Rectal smooth muscle tissue (tissue), 1 donor: ENCODE measurements around the gene DUSP16.

Source experiments
- H3K27ac ChIP-seq: one replicate; pipeline ENCODE4 v1.7.0; 2013; ENCODE audit warnings: low read depth, low read length, inconsistent platforms
- H3K27me3 ChIP-seq: one replicate; pipeline ENCODE4 v1.7.0; 2013; ENCODE audit warnings: low read length; ENCODE audit not compliant: control insufficient read depth, insufficient read depth
- H3K36me3 ChIP-seq: one replicate; pipeline ENCODE4 v1.7.0; 2013; ENCODE audit warnings: low read length; ENCODE audit not compliant: control insufficient read depth, insufficient read depth
- H3K4me1 ChIP-seq: one replicate; pipeline ENCODE4 v1.7.0; 2013; ENCODE audit warnings: low read length; ENCODE audit not compliant: control insufficient read depth, insufficient read depth
- H3K4me3 ChIP-seq: one replicate; pipeline ENCODE4 v1.7.0; 2013; ENCODE audit warnings: low read length
- H3K9ac ChIP-seq: one replicate; pipeline ENCODE4 v1.7.0; 2013; ENCODE audit warnings: low read length

Gene DUSP16

DNA sequence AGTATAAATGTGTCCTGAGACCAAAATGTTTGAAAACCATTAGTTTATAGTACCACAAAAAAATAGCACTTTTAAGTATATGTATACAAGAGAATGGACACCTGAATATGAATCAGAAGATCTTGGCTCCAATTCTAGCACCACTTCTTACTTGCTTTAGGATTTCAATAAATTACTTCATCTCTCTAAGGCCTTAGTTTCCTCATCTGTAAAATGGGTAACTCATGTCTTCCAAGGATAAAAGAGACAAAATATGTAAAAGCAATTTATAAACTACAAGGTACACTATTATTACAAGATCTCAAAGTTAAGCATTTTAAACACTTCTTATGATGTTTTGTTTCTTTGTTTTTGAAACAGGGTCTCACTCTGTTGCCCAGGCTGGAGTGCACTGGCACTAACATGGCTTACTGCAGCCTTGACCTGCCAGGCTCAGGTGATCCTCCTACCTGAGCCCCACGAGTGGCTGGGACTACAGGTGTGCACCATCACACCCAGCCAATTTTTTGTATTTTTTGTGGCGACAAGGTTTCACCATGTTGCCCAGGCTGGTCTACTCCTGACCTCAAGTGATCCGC, 9.4 kb downstream of the DUSP16 start:
- H3K4me1 ChIP-seq: no peaks in the 10 kb centered on the region
- H3K36me3 ChIP-seq: no peaks in the 10 kb centered on the region
- H3K27ac ChIP-seq: no peak overlapping the region
- H3K27me3 ChIP-seq: no peaks in the 10 kb centered on the region
- H3K4me3 ChIP-seq: no peak overlapping the region
- H3K9ac ChIP-seq: no peak overlapping the region

DNA sequence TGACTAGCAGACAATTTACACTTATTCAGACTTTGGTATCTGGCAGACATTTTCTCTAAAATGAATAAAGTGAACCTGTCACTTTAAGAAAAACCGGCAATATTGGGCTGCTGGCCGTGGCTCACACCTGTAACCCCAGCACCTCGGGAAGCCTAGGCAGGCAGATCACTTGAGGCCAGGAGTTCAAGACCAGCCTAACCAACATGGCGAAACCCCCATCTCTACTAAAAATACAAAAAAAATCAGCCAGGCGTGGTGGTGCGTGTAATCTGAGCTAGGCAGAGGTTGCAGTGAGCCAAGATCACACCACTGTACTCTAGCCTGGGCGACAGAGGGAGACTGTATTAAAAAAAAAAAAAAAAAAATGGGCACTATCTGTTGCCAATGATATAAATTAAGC, 11.5 kb downstream of the DUSP16 start:
- no peak overlapping the region for H3K4me3 ChIP-seq
- no peaks in the 10 kb centered on the region for H3K27me3 ChIP-seq
- H3K4me1 ChIP-seq: no peaks in the 10 kb centered on the region
- H3K36me3 ChIP-seq: no peaks in the 10 kb centered on the region
- no peak overlapping the region for H3K9ac ChIP-seq
- H3K27ac ChIP-seq: no peak overlapping the region

DNA sequence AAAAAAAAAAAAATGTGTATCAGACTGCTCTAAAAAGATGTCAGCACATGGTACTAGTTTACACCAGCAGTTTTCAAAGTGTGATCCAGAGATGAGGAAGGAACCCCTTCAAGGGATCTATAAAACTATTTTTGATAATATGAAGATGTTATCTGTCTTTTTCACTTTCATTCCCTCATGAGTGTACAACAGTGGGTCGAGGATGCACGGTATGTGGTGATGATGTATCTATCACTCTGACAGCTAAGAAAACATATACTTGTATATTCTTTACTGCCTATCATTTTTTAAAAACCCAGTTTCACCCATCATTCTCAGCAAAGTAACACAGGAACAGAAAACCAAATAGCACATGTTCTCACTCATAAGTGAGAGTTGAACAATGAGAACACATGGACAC, 12.4 kb downstream of the DUSP16 start:
- H3K27me3 ChIP-seq: no peaks in the 10 kb centered on the region
- H3K4me1 ChIP-seq: no peaks in the 10 kb centered on the region
- H3K27ac ChIP-seq: no peak overlapping the region
- H3K9ac ChIP-seq: no peak overlapping the region
- no peaks in the 10 kb centered on the region for H3K36me3 ChIP-seq
- H3K4me3 ChIP-seq: no peak overlapping the region

GRCh38 chr12:12549426-12549825, 13.2 kb downstream of the DUSP16 start:
- H3K4me1 ChIP-seq: no peaks in the 10 kb centered on the region
- no peak overlapping the region for H3K4me3 ChIP-seq
- H3K36me3 ChIP-seq: no peaks in the 10 kb centered on the region
- no peak overlapping the region for H3K27ac ChIP-seq
- no peaks in the 10 kb centered on the region for H3K27me3 ChIP-seq
- no peak overlapping the region for H3K9ac ChIP-seq

DNA sequence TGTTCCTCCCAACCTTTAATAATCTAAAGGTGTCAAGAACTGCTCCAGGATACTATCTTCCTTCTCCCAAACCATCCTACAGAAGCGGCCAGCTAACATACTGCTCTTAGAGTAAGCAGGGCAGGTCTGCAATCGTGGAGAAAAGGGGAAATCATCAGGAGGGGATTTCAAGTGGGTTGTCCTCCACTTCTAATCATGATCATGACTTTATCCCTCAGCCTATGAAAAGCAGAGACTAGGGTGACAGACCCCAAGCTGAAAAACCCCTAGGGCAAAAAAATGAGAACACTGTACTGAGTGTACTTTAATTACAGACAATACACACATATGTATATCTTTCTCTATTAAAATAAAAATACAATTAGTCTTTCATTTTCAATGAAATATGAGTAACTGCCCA, 13.9 kb downstream of the DUSP16 start:
- H3K4me3 ChIP-seq: no peak overlapping the region
- H3K27me3 ChIP-seq: no peaks in the 10 kb centered on the region
- no peaks in the 10 kb centered on the region for H3K4me1 ChIP-seq
- H3K36me3 ChIP-seq: no peaks in the 10 kb centered on the region
- no peak overlapping the region for H3K27ac ChIP-seq
- no peak overlapping the region for H3K9ac ChIP-seq

GRCh38 chr12:12546314-12546772, 16.3 kb downstream of the DUSP16 start:
- Histone ChIP-seq H3K4me3 (no peak overlapping the region), H3K4me1 (no peaks in the 10 kb centered on the region), H3K36me3 (no peaks in the 10 kb centered on the region), H3K27ac (no peak overlapping the region), H3K27me3 (no peaks in the 10 kb centered on the region), H3K9ac (no peak overlapping the region)

- Histone ChIP-seq H3K27me3 (no peaks in the 10 kb centered on the region), H3K36me3 (no peaks in the 10 kb centered on the region), H3K4me3 (no peak overlapping the region), H3K9ac (no peak overlapping the region), H3K4me1 (no peaks in the 10 kb centered on the region), H3K27ac (no peak overlapping the region)
Measured at GRCh38 chr12:12543959-12544358, 18.7 kb downstream of the DUSP16 start.

- no peak overlapping the region for H3K9ac ChIP-seq
- H3K27ac ChIP-seq: no peak overlapping the region
- H3K36me3 ChIP-seq: no peaks in the 10 kb centered on the region
- H3K27me3 ChIP-seq: no peaks in the 10 kb centered on the region
- H3K4me3 ChIP-seq: no peak overlapping the region
- H3K4me1 ChIP-seq: no peaks in the 10 kb centered on the region
Measured at GRCh38 chr12:12542964-12543363, 19.7 kb downstream of the DUSP16 start.

- no peak overlapping the region for H3K27ac ChIP-seq
- H3K27me3 ChIP-seq: no peaks in the 10 kb centered on the region
- H3K4me1 ChIP-seq: no peaks in the 10 kb centered on the region
- no peaks in the 10 kb centered on the region for H3K36me3 ChIP-seq
- no peak overlapping the region for H3K9ac ChIP-seq
- H3K4me3 ChIP-seq: no peak overlapping the region
Measured at GRCh38 chr12:12542286-12542685, 20.4 kb downstream of the DUSP16 start.

- H3K9ac ChIP-seq: no peak overlapping the region
- H3K27ac ChIP-seq: no peak overlapping the region
- no peaks in the 10 kb centered on the region for H3K27me3 ChIP-seq
- H3K4me3 ChIP-seq: no peak overlapping the region
- H3K36me3 ChIP-seq: no peaks in the 10 kb centered on the region
- no peaks in the 10 kb centered on the region for H3K4me1 ChIP-seq
Measured at GRCh38 chr12:12541782-12542181, 20.9 kb downstream of the DUSP16 start.

GRCh38 chr12:12540261-12541013, 22.2 kb downstream of the DUSP16 start:
- H3K4me1 ChIP-seq: no peaks in the 10 kb centered on the region
- no peaks in the 10 kb centered on the region for H3K36me3 ChIP-seq
- no peak overlapping the region for H3K9ac ChIP-seq
- no peak overlapping the region for H3K27ac ChIP-seq
- H3K4me3 ChIP-seq: no peak overlapping the region
- H3K27me3 ChIP-seq: no peaks in the 10 kb centered on the region

- Histone ChIP-seq H3K27me3 (no peaks in the 10 kb centered on the region), H3K4me3 (no peak overlapping the region), H3K9ac (no peak overlapping the region), H3K4me1 (no peaks in the 10 kb centered on the region), H3K36me3 (no peaks in the 10 kb centered on the region), H3K27ac (no peak overlapping the region)
Measured at GRCh38 chr12:12539028-12539810, 23.4 kb downstream of the DUSP16 start.
